ENCODE measurements around the gene ARHGEF25. TPM values are rescaled to one million over a fixed set of nuclear protein-coding genes. Genes with fewer than 3 reads are reported as not detected.
"Not testable (repeated sequence)": the region's sequence is repeated elsewhere in the genome, so short reads cannot be mapped to it uniquely, and the experiment has no call there.

ARHGEF25 gene
- total and polyA plus RNA-seq, 11 donors = 5.5 to 20.3 (median 10.1) TPM

DNA sequence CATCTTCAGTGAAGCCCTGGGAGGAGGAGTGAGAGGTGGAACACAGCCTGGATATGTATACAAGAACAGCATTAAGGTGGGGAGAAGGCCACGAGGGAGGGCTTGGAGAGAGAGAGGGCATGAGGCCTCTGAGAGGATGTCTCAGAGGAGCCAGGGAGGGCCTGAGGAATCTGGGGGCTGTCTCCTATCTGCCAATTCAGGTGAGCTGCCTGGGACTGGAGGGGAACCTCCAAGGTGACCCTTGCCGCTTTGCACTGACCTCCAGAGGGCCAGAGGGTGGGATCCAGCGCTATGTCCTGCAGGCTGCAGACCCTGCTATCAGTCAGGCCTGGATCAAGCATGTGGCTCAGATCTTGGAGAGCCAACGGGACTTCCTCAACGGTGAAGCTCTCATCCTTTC lies 4.4 kb downstream of the ARHGEF25 start:
- intact Hi-C loops (cut with DNase I) = no loop called here
- 71 to 83% (median 78%) methylated on average over 4 to 5 of the region's 5 CpGs for WGBS, 4 donors
- peaks cover 0 to 63% (median 21%) of the 10 kb centered on the region in 12 donors for H3K4me1 ChIP-seq
- no peak for ATAC-seq
- H3K27ac ChIP-seq = peak overlapping the region in 4 of 12 donors; percentile 5 to 83 (median 44)
- no peak for DNase-seq
- TF ChIP-seq CTCF (IDR thresholded peaks at IDR 0.05) = no peak
- no peak for TF ChIP-seq POLR2A (IDR thresholded peaks at IDR 0.05)
- H3K4me3 ChIP-seq = peak overlapping the region in 7 of 12 donors; percentile 35 to 54 (median 49)
- H3K27me3 ChIP-seq = peaks cover 0 to 45% (median 6%) of the 10 kb centered on the region in 9 donors
- H3K36me3 ChIP-seq = peaks cover 0 to 28% (median 10%) of the 10 kb centered on the region in 9 donors
- H3K9me3 ChIP-seq = no peaks in the 10 kb centered on the region

GRCh38 chr12:57616383-57617101 lies 5.3 kb downstream of the ARHGEF25 start:
- 72 to 76% (median 75%) methylated on average over 3 of the region's 3 CpGs for WGBS, 4 donors
- Histone ChIP-seq H3K9me3 (no peaks in the 10 kb centered on the region), H3K27ac (peak overlapping the region in 9 of 12 donors; percentile 15 to 83 (median 70)), H3K4me3 (peak overlapping the region in 9 of 12 donors; percentile 14 to 54 (median 49)), H3K4me1 (peaks cover 0 to 68% (median 20%) of the 10 kb centered on the region in 12 donors), H3K36me3 (peaks cover 0 to 28% (median 10%) of the 10 kb centered on the region in 9 donors), H3K27me3 (peaks cover 3 to 46% (median 15%) of the 10 kb centered on the region in 9 donors)
- intact Hi-C loops (cut with DNase I) = no loop called here
- TF ChIP-seq CTCF (IDR thresholded peaks at IDR 0.05) = no peak
- no peak for TF ChIP-seq POLR2A (IDR thresholded peaks at IDR 0.05)
- DNase-seq (no peak), ATAC-seq (no peak)

GRCh38 chr12:57617942-57618341 lies 6.7 kb downstream of the ARHGEF25 start:
- intact Hi-C loops (cut with DNase I) = loop anchor here in 1 of 10 donors (2.0 kb wide), 1 partner anchor 97 kb away; the partner anchor contains the start of gene DDIT3
- TF ChIP-seq POLR2A (IDR thresholded peaks at IDR 0.05) (no peak), CTCF (IDR thresholded peaks at IDR 0.05) (no peak)
- peak overlapping the region in 9 of 12 donors; percentile 6 to 83 (median 71) for H3K27ac ChIP-seq
- H3K4me3 ChIP-seq = peak overlapping the region in 10 of 12 donors; percentile 17 to 54 (median 46)
- DNase-seq (peak in 3 of 5 donors; percentile 56 to 70 (median 56)), ATAC-seq (peak; percentile 17 to 77 (median 44))
- H3K27me3 ChIP-seq = peaks cover 3 to 46% (median 22%) of the 10 kb centered on the region in 9 donors
- whole genome bisulfite sequencing, 4 donors = 42 to 58% (median 51%) methylated on average over 10 to 11 of the region's 11 CpGs
- H3K36me3 ChIP-seq = peaks cover 0 to 28% (median 10%) of the 10 kb centered on the region in 9 donors
- no peaks in the 10 kb centered on the region for H3K9me3 ChIP-seq
- peaks cover 0 to 59% (median 22%) of the 10 kb centered on the region in 12 donors for H3K4me1 ChIP-seq

DNA sequence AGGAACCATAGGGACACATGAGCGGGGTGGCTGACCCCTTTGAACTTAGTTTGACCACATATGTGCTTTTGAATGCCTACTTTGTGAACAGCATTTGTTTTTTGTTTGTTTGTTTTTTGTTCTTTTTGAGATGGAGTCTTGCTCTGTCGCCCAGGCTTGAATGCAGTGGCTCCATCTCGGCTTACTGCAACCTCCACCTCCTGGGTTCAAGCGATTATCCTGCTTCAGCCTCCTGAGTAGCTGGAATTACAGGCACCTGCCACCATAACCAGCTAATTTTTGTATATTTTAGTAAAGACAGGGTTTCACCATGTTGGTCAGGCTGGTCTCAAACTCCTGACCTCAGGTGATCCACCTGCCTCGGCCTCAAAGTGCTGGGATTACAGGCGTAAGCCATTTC lies 7.2 kb downstream of the ARHGEF25 start:
- peak overlapping the region in 2 of 12 donors; percentile 49 to 54 for H3K4me3 ChIP-seq
- H3K9me3 ChIP-seq = not testable (repeated sequence)

More for the DNA sequence above, 7.2 kb downstream of the ARHGEF25 start:
- intact Hi-C loops (cut with DNase I) = loop anchor here in 1 of 10 donors (2.0 kb wide), 1 partner anchor 98 kb away; the partner anchor contains the start of gene DDIT3
- Histone ChIP-seq H3K27me3 (peaks cover 3 to 47% (median 22%) of the 10 kb centered on the region in 9 donors), H3K4me1 (peaks cover 0 to 54% (median 22%) of the 10 kb centered on the region in 12 donors), H3K27ac (peak overlapping the region in 10 of 12 donors; percentile 6 to 82 (median 64)), H3K36me3 (peaks cover 0 to 28% (median 10%) of the 10 kb centered on the region in 9 donors)
- ATAC-seq, DNase-seq: not testable (repeated sequence)
- 80 to 87% (median 82%) methylated on average over 6 of the region's 6 CpGs for WGBS, 4 donors
